Thoracic aorta (tissue), 2 donors: Measurements from ENCODE around the gene BAZ2B. TPM values are rescaled to one million over a fixed set of nuclear protein-coding genes. Genes with fewer than 3 reads are reported as not detected.

ENCODE experiments used
- ATAC-seq: fragments of 150-250 bp; one replicate; pipeline ENCODE4 v1.8.0; 2017; ENCODE audit warnings: low read depth; ENCODE audit not compliant: insufficient number of reproducible peaks, low FRiP score
- DNase-seq: peaks from one replicate; pipeline ENCODE4 v3.0.0-alpha.2; 2020; ENCODE audit warnings: low spot score
- H3K27ac ChIP-seq, 2 donors: fragments of 200-600 bp; sonication (generic); 1 replicate in 1 of 2; 2 replicates in 1 of 2; pipeline ENCODE4 v1.5.1; 2016; ENCODE audit warnings: mild to moderate bottlenecking in 2 of 2, moderate library complexity in 2 of 2
- H3K27me3 ChIP-seq: fragments of 200-600 bp; sonication (generic); replicated peaks from 2 replicates; pipeline ENCODE4 v1.6.0; 2016; ENCODE audit warnings: mild to moderate bottlenecking; ENCODE audit not compliant: insufficient read depth
- H3K36me3 ChIP-seq: fragments of 200-600 bp; sonication (generic); one replicate; pipeline ENCODE4 v1.5.1; 2016
- H3K4me1 ChIP-seq, 2 donors: fragments of 200-600 bp; sonication (generic); 1 replicate in 1 of 2; 2 replicates in 1 of 2; pipeline versions ENCODE4 v1.5.1 to v1.6.0; 2016; ENCODE audit warnings: low read depth in 2 of 2, mild to moderate bottlenecking in 1 of 2; ENCODE audit not compliant: control insufficient read depth in 1 of 2
- H3K4me3 ChIP-seq: fragments of 200-600 bp; sonication (generic); 2 replicates; pipeline ENCODE4 v1.5.1; 2016; ENCODE audit warnings: mild to moderate bottlenecking
- H3K9me3 ChIP-seq: fragments of 200-600 bp; sonication (generic); 2 replicates; pipeline ENCODE4 v1.5.1; 2016
- total RNA-seq, 2 donors: library from RNA; depleted of rRNA; stranded (reverse); fragments of >200 nt; gene quantifications; one replicate each; pipeline versions ENCODE4 v1.1.0 to v1.2.3, GENCODE V29; 2016
- TF ChIP-seq, protein P1 (sequence below): fragments of 200-600 bp; sonication (generic); IDR thresholded peaks from one replicate; pipeline ENCODE4 v1.5.1; 2019; ENCODE audit warnings: antibody characterized with exemption

Gene BAZ2B
- total RNA-seq, 2 donors from 2014 or later = 73.8 to 147 TPM

GRCh38 chr2:159592441-159592840, 23.9 kb downstream of the BAZ2B start:
- DNase-seq (no peak), ATAC-seq (no peak)
- no peaks in the 10 kb centered on the region for H3K36me3 ChIP-seq
- no peak overlapping the region for H3K4me3 ChIP-seq
- H3K27ac ChIP-seq = no peak overlapping the region
- peaks cover 0 to 6% of the 10 kb centered on the region in 2 donors for H3K4me1 ChIP-seq
- TF ChIP-seq, protein P1, sequence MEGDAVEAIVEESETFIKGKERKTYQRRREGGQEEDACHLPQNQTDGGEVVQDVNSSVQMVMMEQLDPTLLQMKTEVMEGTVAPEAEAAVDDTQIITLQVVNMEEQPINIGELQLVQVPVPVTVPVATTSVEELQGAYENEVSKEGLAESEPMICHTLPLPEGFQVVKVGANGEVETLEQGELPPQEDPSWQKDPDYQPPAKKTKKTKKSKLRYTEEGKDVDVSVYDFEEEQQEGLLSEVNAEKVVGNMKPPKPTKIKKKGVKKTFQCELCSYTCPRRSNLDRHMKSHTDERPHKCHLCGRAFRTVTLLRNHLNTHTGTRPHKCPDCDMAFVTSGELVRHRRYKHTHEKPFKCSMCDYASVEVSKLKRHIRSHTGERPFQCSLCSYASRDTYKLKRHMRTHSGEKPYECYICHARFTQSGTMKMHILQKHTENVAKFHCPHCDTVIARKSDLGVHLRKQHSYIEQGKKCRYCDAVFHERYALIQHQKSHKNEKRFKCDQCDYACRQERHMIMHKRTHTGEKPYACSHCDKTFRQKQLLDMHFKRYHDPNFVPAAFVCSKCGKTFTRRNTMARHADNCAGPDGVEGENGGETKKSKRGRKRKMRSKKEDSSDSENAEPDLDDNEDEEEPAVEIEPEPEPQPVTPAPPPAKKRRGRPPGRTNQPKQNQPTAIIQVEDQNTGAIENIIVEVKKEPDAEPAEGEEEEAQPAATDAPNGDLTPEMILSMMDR = no peak
- no peaks in the 10 kb centered on the region for H3K9me3 ChIP-seq
- no peaks in the 10 kb centered on the region for H3K27me3 ChIP-seq

DNA sequence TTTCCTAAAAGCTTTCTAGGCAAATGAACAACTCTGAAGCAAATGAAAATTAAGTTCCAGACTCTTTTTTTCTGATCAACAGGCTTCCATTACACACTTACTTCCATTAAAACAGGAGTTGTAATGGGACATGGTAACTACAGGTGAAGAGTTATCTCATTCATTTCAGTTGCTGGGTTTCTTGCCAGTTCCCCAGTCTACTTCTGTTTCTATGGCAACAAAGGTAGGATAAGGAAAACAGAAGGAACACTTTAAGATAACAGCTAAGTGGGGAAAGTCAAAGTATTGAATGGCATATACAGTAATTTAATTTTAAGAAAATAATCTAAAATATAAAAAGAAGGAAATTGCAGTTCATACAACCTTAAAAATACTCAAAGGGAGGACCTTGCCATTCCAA, 25.1 kb downstream of the BAZ2B start:
- no peak for DNase-seq
- no peak overlapping the region for H3K4me3 ChIP-seq
- ATAC-seq = no peak
- H3K4me1 ChIP-seq = peaks cover 0 to 6% of the 10 kb centered on the region in 2 donors
- no peak overlapping the region for H3K27ac ChIP-seq
- no peaks in the 10 kb centered on the region for H3K27me3 ChIP-seq
- TF ChIP-seq, protein P1 = no peak
- H3K9me3 ChIP-seq = no peaks in the 10 kb centered on the region
- H3K36me3 ChIP-seq = no peaks in the 10 kb centered on the region

DNA sequence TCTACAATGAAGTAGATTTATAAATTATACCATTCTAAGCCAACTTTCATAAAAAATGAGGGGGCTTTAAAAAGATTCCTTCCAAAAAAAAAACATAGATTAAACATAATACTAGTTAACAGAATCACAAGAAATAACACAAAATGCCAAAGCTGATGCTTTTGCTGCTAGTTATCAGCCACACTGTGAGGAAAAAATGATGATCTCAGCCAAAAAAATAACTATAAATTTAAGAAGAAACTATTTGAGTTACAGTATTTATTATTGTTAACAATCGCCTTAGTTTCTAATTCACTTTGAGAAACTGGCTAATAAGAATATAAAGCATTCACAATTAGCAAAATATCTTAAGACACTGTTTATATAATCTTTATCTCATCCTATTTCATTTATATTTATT, 27.1 kb downstream of the BAZ2B start:
- TF ChIP-seq, protein P1 = no peak
- H3K4me1 ChIP-seq = peaks cover 0 to 6% of the 10 kb centered on the region in 2 donors
- H3K4me3 ChIP-seq = no peak overlapping the region
- DNase-seq (no peak), ATAC-seq (no peak)
- no peaks in the 10 kb centered on the region for H3K36me3 ChIP-seq
- H3K27me3 ChIP-seq = no peaks in the 10 kb centered on the region
- H3K9me3 ChIP-seq = no peaks in the 10 kb centered on the region
- no peak overlapping the region for H3K27ac ChIP-seq

DNA sequence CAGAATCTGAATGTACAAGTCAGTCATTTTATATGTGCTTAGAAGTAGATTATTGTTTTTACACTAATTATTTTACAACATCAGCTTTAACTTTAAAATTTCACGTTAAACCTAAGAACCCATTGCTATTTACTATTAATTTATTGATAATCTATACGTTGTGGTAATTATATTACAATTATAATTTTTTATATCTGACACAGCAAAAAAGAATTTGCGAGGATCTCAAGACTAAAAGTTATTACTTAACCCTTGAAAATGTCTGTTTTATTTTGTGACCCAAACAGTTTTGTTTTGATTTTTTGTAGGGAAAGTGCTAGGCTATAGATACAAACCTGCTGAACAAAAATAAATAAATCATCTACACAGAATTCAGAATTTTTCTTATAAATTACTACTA, 30.3 kb downstream of the BAZ2B start:
- Histone ChIP-seq H3K9me3 (no peaks in the 10 kb centered on the region), H3K4me1 (no peaks in the 10 kb centered on the region), H3K27me3 (no peaks in the 10 kb centered on the region), H3K27ac (no peak overlapping the region), H3K4me3 (no peak overlapping the region), H3K36me3 (no peaks in the 10 kb centered on the region)
- TF ChIP-seq, protein P1 = no peak
- ATAC-seq = no peak
- DNase-seq = no peak

- no peak for DNase-seq
- Histone ChIP-seq H3K27ac (no peak overlapping the region), H3K9me3 (no peaks in the 10 kb centered on the region), H3K36me3 (no peaks in the 10 kb centered on the region), H3K4me3 (no peak overlapping the region), H3K4me1 (no peaks in the 10 kb centered on the region), H3K27me3 (no peaks in the 10 kb centered on the region)
- TF ChIP-seq, protein P1 = no peak
- no peak for ATAC-seq
These were observed 30.7 kb downstream of the BAZ2B start for GRCh38 chr2:159585622-159586021.
